ENCODE data around the gene SH2D6. TPM values are rescaled to one million over a fixed set of nuclear protein-coding genes. Genes with fewer than 3 reads are reported as not detected.
A peak's percentile ranks its signal among the peaks of the same experiment; 100 is the strongest.

SH2D6 gene
- total and polyA plus RNA-seq, 2 experiments from 2014 or later, result 0.31 TPM; not detected in 1

GRCh38 chr2:85421260-85422071 lies 3.0 kb downstream of the SH2D6 start:
- H2AFZ ChIP-seq, result peak overlapping the region; percentile 83
- peak overlapping the region; percentile 22 for H3K4me2 ChIP-seq (ENCODE audit: unreplicated experiment)
- H3K36me3 ChIP-seq (ENCODE audit: low read depth), result no peaks in the 10 kb centered on the region
- H3K9me3 ChIP-seq (ENCODE audit: low read depth), result no peaks in the 10 kb centered on the region
- peak; percentile 56 for DNase-seq
- H3K79me2 ChIP-seq (ENCODE audit: insufficient read depth), result 0 out of 2 replicates have a peak, but pooled peaks cover 11% of the 10 kb centered on the region
- H3K9me2 ChIP-seq (ENCODE audit: insufficient read depth), result no peaks in the 10 kb centered on the region
- H3K9ac ChIP-seq, result peak overlapping the region; percentile 44; the same call in 1 of the 2 replicates
- no peak for TF ChIP-seq EZH2 (IDR thresholded peaks at IDR 0.05; ENCODE audit: insufficient read depth, poor library complexity, severe bottlenecking)
- no peak for TF ChIP-seq EZH2phosphoT487 (IDR thresholded peaks at IDR 0.05; ENCODE audit: insufficient read depth, low read depth)
- peak overlapping the region; percentile 22 for H3K27ac ChIP-seq
- H3K27me3 ChIP-seq (replicated peaks; ENCODE audit: insufficient read depth), result no peaks in the 10 kb centered on the region
- 71 to 72% methylated on average over 13 of the region's 13 CpGs for WGBS, 2 experiments (ENCODE audit: low coverage in 1 of 2, low lambda C conversion rate in 2 of 2, missing lambda C conversion rate in 2 of 2)
- H4K20me1 ChIP-seq (ENCODE audit: insufficient read depth), result no peaks in the 10 kb centered on the region
- in situ Hi-C loops (cut with MboI), result loop anchor here (5.0 kb wide), 1 partner anchor 126 kb away; no protein-coding TSS in a partner anchor
- no peak overlapping the region for H3K4me3 ChIP-seq
- H3K4me1 ChIP-seq (ENCODE audit: insufficient read depth), result peaks cover 20% of the 10 kb centered on the region
- 0 out of 2 replicates have a peak, but pooled peaks cover 5% of the 10 kb centered on the region for H3F3A ChIP-seq (ENCODE audit: insufficient read depth)

GRCh38 chr2:85422072-85422457 lies 3.6 kb downstream of the SH2D6 start:
- TF ChIP-seq EZH2 (IDR thresholded peaks at IDR 0.05; ENCODE audit: insufficient read depth, poor library complexity, severe bottlenecking) (no peak), EZH2phosphoT487 (IDR thresholded peaks at IDR 0.05; ENCODE audit: insufficient read depth, low read depth) (no peak)
- H3K4me2 ChIP-seq (ENCODE audit: unreplicated experiment), result no peak overlapping the region
- 94 to 96% methylated on average over 2 of the region's 2 CpGs for WGBS, 2 experiments (ENCODE audit: low coverage in 1 of 2, low lambda C conversion rate in 2 of 2, missing lambda C conversion rate in 2 of 2)
- no peaks in the 10 kb centered on the region for H3K9me2 ChIP-seq (ENCODE audit: insufficient read depth)
- peaks cover 20% of the 10 kb centered on the region for H3K4me1 ChIP-seq (ENCODE audit: insufficient read depth)
- DNase-seq, result no peak
- no peak overlapping the region for H3K9ac ChIP-seq
- H3K27ac ChIP-seq, result no peak overlapping the region
- 0 out of 2 replicates have a peak, but pooled peaks cover 5% of the 10 kb centered on the region for H3F3A ChIP-seq (ENCODE audit: insufficient read depth)
- no peaks in the 10 kb centered on the region for H3K9me3 ChIP-seq (ENCODE audit: low read depth)
- no peak overlapping the region for H3K4me3 ChIP-seq
- H3K27me3 ChIP-seq (replicated peaks; ENCODE audit: insufficient read depth), result no peaks in the 10 kb centered on the region
- no peaks in the 10 kb centered on the region for H4K20me1 ChIP-seq (ENCODE audit: insufficient read depth)
- in situ Hi-C loops (cut with MboI), result loop anchor here (5.0 kb wide), 1 partner anchor 125 kb away; no protein-coding TSS in a partner anchor
- no peak overlapping the region for H2AFZ ChIP-seq
- H3K79me2 ChIP-seq (ENCODE audit: insufficient read depth), result 0 out of 2 replicates have a peak, but pooled peaks cover 11% of the 10 kb centered on the region
- H3K36me3 ChIP-seq (ENCODE audit: low read depth), result no peaks in the 10 kb centered on the region

GRCh38 chr2:85423525-85423924 lies 5.0 kb downstream of the SH2D6 start:
- in situ Hi-C loops (cut with MboI), result loop anchor here (5.0 kb wide), 1 partner anchor 124 kb away; no protein-coding TSS in a partner anchor
- Histone ChIP-seq H3K9ac (no peak overlapping the region), H3K4me2 (ENCODE audit: unreplicated experiment) (no peak overlapping the region), H3K36me3 (ENCODE audit: low read depth) (no peaks in the 10 kb centered on the region), H4K20me1 (ENCODE audit: insufficient read depth) (no peaks in the 10 kb centered on the region), H3K9me3 (ENCODE audit: low read depth) (no peaks in the 10 kb centered on the region), H3K9me2 (ENCODE audit: insufficient read depth) (no peaks in the 10 kb centered on the region), H3K4me1 (ENCODE audit: insufficient read depth) (peaks cover 17% of the 10 kb centered on the region), H3K27me3 (replicated peaks; ENCODE audit: insufficient read depth) (no peaks in the 10 kb centered on the region), H3F3A (ENCODE audit: insufficient read depth) (0 out of 2 replicates have a peak, but pooled peaks cover 5% of the 10 kb centered on the region), H3K79me2 (ENCODE audit: insufficient read depth) (0 out of 2 replicates have a peak, but pooled peaks cover 11% of the 10 kb centered on the region), H3K27ac (no peak overlapping the region), H3K4me3 (no peak overlapping the region), H2AFZ (no peak overlapping the region)
- WGBS, 2 experiments (ENCODE audit: low coverage in 1 of 2, low lambda C conversion rate in 2 of 2, missing lambda C conversion rate in 2 of 2), result 64 to 71% methylated on average over 5 of the region's 5 CpGs
- DNase-seq, result no peak
- TF ChIP-seq EZH2phosphoT487 (IDR thresholded peaks at IDR 0.05; ENCODE audit: insufficient read depth, low read depth), result no peak
- TF ChIP-seq EZH2 (IDR thresholded peaks at IDR 0.05; ENCODE audit: insufficient read depth, poor library complexity, severe bottlenecking), result no peak

- no peaks in the 10 kb centered on the region for H3K9me2 ChIP-seq (ENCODE audit: insufficient read depth)
- H3K79me2 ChIP-seq (ENCODE audit: insufficient read depth), result no peaks in the 10 kb centered on the region
- H3K9me3 ChIP-seq (ENCODE audit: low read depth), result no peaks in the 10 kb centered on the region
- no peak for TF ChIP-seq EZH2phosphoT487 (IDR thresholded peaks at IDR 0.05; ENCODE audit: insufficient read depth, low read depth)
- no peak for TF ChIP-seq EZH2 (IDR thresholded peaks at IDR 0.05; ENCODE audit: insufficient read depth, poor library complexity, severe bottlenecking)
- no peaks in the 10 kb centered on the region for H3K27me3 ChIP-seq (replicated peaks; ENCODE audit: insufficient read depth)
- DNase-seq, result no peak
- peaks cover 9% of the 10 kb centered on the region for H3K4me1 ChIP-seq (ENCODE audit: insufficient read depth)
- no peak overlapping the region for H3K4me3 ChIP-seq
- H2AFZ ChIP-seq, result no peak overlapping the region
- in situ Hi-C loops (cut with MboI), result no loop called here
- H3K9ac ChIP-seq, result no peak overlapping the region
- no peaks in the 10 kb centered on the region for H3F3A ChIP-seq (ENCODE audit: insufficient read depth)
- H3K4me2 ChIP-seq (ENCODE audit: unreplicated experiment), result no peak overlapping the region
- H3K36me3 ChIP-seq (ENCODE audit: low read depth), result no peaks in the 10 kb centered on the region
- WGBS, 2 experiments (ENCODE audit: low coverage in 1 of 2, low lambda C conversion rate in 2 of 2, missing lambda C conversion rate in 2 of 2), result 93% methylated on average over 3 of the region's 3 CpGs
- no peak overlapping the region for H3K27ac ChIP-seq
- no peaks in the 10 kb centered on the region for H4K20me1 ChIP-seq (ENCODE audit: insufficient read depth)
Measured at GRCh38 chr2:85425588-85425987, 7.1 kb downstream of the SH2D6 start.

All from GM23248 (cell line).